ENCODE measurements around the gene CNTN6.
A peak's percentile ranks its signal among the peaks of the same experiment; 100 is the strongest.

DNA sequence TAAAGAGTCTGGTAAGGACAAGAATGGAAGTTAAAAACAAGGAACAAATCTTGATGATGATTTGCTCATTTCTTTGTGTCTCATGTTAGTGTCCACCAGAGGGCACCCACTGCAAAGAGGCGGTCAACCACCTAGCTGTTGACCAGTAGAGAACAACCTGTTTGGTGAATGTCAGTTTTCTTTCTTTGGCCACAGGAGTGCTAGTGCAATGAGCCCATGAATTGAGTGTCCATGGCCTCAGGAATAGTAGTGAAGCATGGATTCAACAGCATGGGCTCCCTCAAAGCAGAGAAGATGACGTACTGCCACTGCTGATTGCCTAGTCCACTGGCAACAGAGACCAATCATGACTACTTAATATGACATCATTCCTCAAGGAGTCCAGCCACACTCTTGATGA lies 10.7 kb upstream of the CNTN6 start:
- TF ChIP-seq, protein P1, sequence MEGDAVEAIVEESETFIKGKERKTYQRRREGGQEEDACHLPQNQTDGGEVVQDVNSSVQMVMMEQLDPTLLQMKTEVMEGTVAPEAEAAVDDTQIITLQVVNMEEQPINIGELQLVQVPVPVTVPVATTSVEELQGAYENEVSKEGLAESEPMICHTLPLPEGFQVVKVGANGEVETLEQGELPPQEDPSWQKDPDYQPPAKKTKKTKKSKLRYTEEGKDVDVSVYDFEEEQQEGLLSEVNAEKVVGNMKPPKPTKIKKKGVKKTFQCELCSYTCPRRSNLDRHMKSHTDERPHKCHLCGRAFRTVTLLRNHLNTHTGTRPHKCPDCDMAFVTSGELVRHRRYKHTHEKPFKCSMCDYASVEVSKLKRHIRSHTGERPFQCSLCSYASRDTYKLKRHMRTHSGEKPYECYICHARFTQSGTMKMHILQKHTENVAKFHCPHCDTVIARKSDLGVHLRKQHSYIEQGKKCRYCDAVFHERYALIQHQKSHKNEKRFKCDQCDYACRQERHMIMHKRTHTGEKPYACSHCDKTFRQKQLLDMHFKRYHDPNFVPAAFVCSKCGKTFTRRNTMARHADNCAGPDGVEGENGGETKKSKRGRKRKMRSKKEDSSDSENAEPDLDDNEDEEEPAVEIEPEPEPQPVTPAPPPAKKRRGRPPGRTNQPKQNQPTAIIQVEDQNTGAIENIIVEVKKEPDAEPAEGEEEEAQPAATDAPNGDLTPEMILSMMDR (IDR thresholded peaks at IDR 0.05; ENCODE audit: low read depth, low read length, poor library complexity, severe bottlenecking): peak; percentile 60
- no peak for TF ChIP-seq EZH2phosphoT487 (IDR thresholded peaks at IDR 0.05; ENCODE audit: borderline replicate concordance, low read length)
